Calu3 (cell line): ENCODE results near the gene APOBEC3G. TPM values are rescaled to one million over a fixed set of nuclear protein-coding genes. Genes with fewer than 3 reads are reported as not detected.

ENCODE experiments used
- BruUV-seq: library from RNA; stranded (reverse); fragments of 400-500 nt; replicated peaks from 2 replicates; lab custom pipeline; 2021; lab: Mats Ljungman, UMichigan
- CTCF ChIA-PET: fragments of 300-600 bp; sonication (Branson Sonifier 250); formaldehyde crosslinking; loops from one replicate; lab custom pipeline; 2022; ENCODE audit warnings: antibody characterized with exemption; lab: Charles Lee
- DNase-seq: peaks from one replicate; pipeline ENCODE4 v3.0.0; 2022
- H3K27ac Mint-ChIP-seq: one replicate; pipeline ENCODE4 v1.8.0; 2022; ENCODE audit warnings: mixed read lengths; ENCODE audit not compliant: unreplicated experiment
- H3K27me3 Mint-ChIP-seq: one replicate; pipeline ENCODE4 v1.8.0; 2022; ENCODE audit warnings: mixed read lengths; ENCODE audit not compliant: unreplicated experiment
- H3K36me3 Mint-ChIP-seq: one replicate; pipeline ENCODE4 v1.8.0; 2022; ENCODE audit warnings: mild to moderate bottlenecking, moderate library complexity, mixed read lengths; ENCODE audit not compliant: insufficient read depth, unreplicated experiment
- H3K4me1 Mint-ChIP-seq: one replicate; pipeline ENCODE4 v1.8.0; 2022; ENCODE audit warnings: mild to moderate bottlenecking, low read depth, mixed read lengths; ENCODE audit not compliant: unreplicated experiment
- H3K4me3 Mint-ChIP-seq: one replicate; pipeline ENCODE4 v1.8.0; 2022; ENCODE audit warnings: mild to moderate bottlenecking, low read depth, moderate library complexity, mixed read lengths; ENCODE audit not compliant: unreplicated experiment
- H3K9me3 Mint-ChIP-seq: one replicate; pipeline ENCODE4 v1.8.0; 2022; ENCODE audit warnings: low read depth, mixed read lengths; ENCODE audit not compliant: unreplicated experiment
- CTCF ChIP-seq: fragments of 200-600 bp; IDR thresholded peaks from one replicate; pipeline ENCODE4 v1.8.0; 2022; ENCODE audit warnings: antibody characterized with exemption; ENCODE audit not compliant: unreplicated experiment
- intact Hi-C: fragments of 100-400 bp; cut with micrococcal nuclease; formaldehyde crosslinking; loops from one replicate; pipeline ENCODE4 v1.10.0; 2022; ENCODE audit not compliant: unreplicated experiment
- total RNA-seq: library from RNA; stranded (reverse); gene quantifications from 2 replicates; pipeline ENCODE4 v1.2.3, GENCODE V29; 2022

APOBEC3G gene
- total RNA-seq, 1 experiment from 2014 or later, result 12.3 TPM

GRCh38 chr22:39098026-39098425, 21.0 kb downstream of the APOBEC3G start:
- H3K27ac Mint-ChIP-seq, result no peak overlapping the region
- H3K27me3 Mint-ChIP-seq, result peaks cover 2% of the 10 kb centered on the region
- CTCF ChIA-PET, result interaction anchor here (0.6 kb wide), 1 partner anchor 50 kb away, joined by 3 read pairs; no protein-coding TSS in a partner anchor
- H3K4me3 Mint-ChIP-seq, result no peak overlapping the region
- H3K4me1 Mint-ChIP-seq, result no peaks in the 10 kb centered on the region
- intact Hi-C loops, result no loop called here
- BruUV-seq, result no TSS peak
- no peak for TF ChIP-seq CTCF
- no peaks in the 10 kb centered on the region for H3K36me3 Mint-ChIP-seq
- H3K9me3 Mint-ChIP-seq, result no peaks in the 10 kb centered on the region
- DNase-seq, result no peak

GRCh38 chr22:39098576-39098975, 21.5 kb downstream of the APOBEC3G start:
- DNase-seq, result no peak
- intact Hi-C loops, result no loop called here
- no peak for TF ChIP-seq CTCF
- no peaks in the 10 kb centered on the region for H3K27me3 Mint-ChIP-seq
- CTCF ChIA-PET, result interaction anchor here (0.6 kb wide), 2 partner anchors 50 to 97 kb away, joined by 3 to 4 read pairs; no protein-coding TSS in a partner anchor
- no TSS peak for BruUV-seq
- no peaks in the 10 kb centered on the region for H3K9me3 Mint-ChIP-seq
- H3K4me1 Mint-ChIP-seq, result no peaks in the 10 kb centered on the region
- no peak overlapping the region for H3K27ac Mint-ChIP-seq
- no peak overlapping the region for H3K4me3 Mint-ChIP-seq
- H3K36me3 Mint-ChIP-seq, result no peaks in the 10 kb centered on the region

- Mint-ChIP-seq H3K36me3 (no peaks in the 10 kb centered on the region), H3K27me3 (no peaks in the 10 kb centered on the region), H3K27ac (no peak overlapping the region), H3K4me1 (no peaks in the 10 kb centered on the region), H3K4me3 (no peak overlapping the region), H3K9me3 (no peaks in the 10 kb centered on the region)
- no TSS peak for BruUV-seq
- no peak for DNase-seq
- CTCF ChIA-PET, result no interaction called here
- TF ChIP-seq CTCF, result no peak
- intact Hi-C loops, result no loop called here
These were observed 24.2 kb downstream of the APOBEC3G start for GRCh38 chr22:39101226-39101625.

GRCh38 chr22:39103431-39103830, 26.4 kb downstream of the APOBEC3G start:
- H3K4me3 Mint-ChIP-seq, result no peak overlapping the region
- H3K4me1 Mint-ChIP-seq, result no peaks in the 10 kb centered on the region
- CTCF ChIA-PET, result interaction anchor here (0.6 kb wide), 1 partner anchor 126 kb away, joined by 3 read pairs; no protein-coding TSS in a partner anchor
- TF ChIP-seq CTCF, result no peak
- H3K9me3 Mint-ChIP-seq, result no peaks in the 10 kb centered on the region
- intact Hi-C loops, result no loop called here
- no peak for DNase-seq
- BruUV-seq, result no TSS peak
- no peaks in the 10 kb centered on the region for H3K27me3 Mint-ChIP-seq
- no peaks in the 10 kb centered on the region for H3K36me3 Mint-ChIP-seq
- H3K27ac Mint-ChIP-seq, result no peak overlapping the region
